Naive thymus-derived CD8-positive, alpha-beta T cell (primary cell): ENCODE measurements around the gene ANO2. TPM values are rescaled to one million over a fixed set of nuclear protein-coding genes. Genes with fewer than 3 reads are reported as not detected.
"Not testable (repeated sequence)": the region's sequence is repeated elsewhere in the genome, so short reads cannot be mapped to it uniquely, and the experiment has no call there.

Experiments used
- ATAC-seq, 2 donors: fragments of 150-1000 bp; cut with Tn5 transposase in 1 of 2; sonication (Bioruptor Pico), chemical (Tn5 transposase) in 1 of 2; 1 replicate in 1 of 2; 2 replicates in 1 of 2; pipeline ENCODE4 v1.10.0; 2021; ENCODE audit warnings: mild to moderate bottlenecking in 2 of 2, moderate library complexity in 2 of 2
- POLR2A ChIA-PET: fragments of 350-600 bp; sonication (Branson Sonifier 250); formaldehyde crosslinking; loops from one replicate; lab custom pipeline; 2021; ENCODE audit warnings: antibody characterized with exemption; lab: Charles Lee
- DNase-seq, 10 donors: peaks; one replicate each; pipeline versions ENCODE4 v3.0.0 to v3.0.0-alpha.2; 2020 to 2022
- H3K27ac Mint-ChIP-seq, 10 donors: one replicate each; pipeline ENCODE4 v1.8.0; 2020 to 2022; ENCODE audit warnings: mild to moderate bottlenecking in 10 of 10, mixed read lengths in 10 of 10, moderate library complexity in 4 of 10, inconsistent platforms in 1 of 10
- H3K27me3 Mint-ChIP-seq, 5 donors: one replicate each; pipeline ENCODE4 v1.8.0; 2021 to 2022; ENCODE audit warnings: mixed read lengths in 5 of 5
- H3K36me3 Mint-ChIP-seq, 3 donors: one replicate each; pipeline ENCODE4 v1.8.0; 2020 to 2022; ENCODE audit warnings: mixed read lengths in 3 of 3, mild to moderate bottlenecking in 2 of 3, inconsistent platforms in 1 of 3
- H3K4me1 Mint-ChIP-seq, 4 donors: one replicate each; pipeline ENCODE4 v1.8.0; 2021 to 2022; ENCODE audit warnings: mixed read lengths in 4 of 4
- H3K4me3 Mint-ChIP-seq, 10 donors: one replicate each; pipeline ENCODE4 v1.8.0; 2020 to 2022; ENCODE audit warnings: mild to moderate bottlenecking in 10 of 10, mixed read lengths in 10 of 10, moderate library complexity in 6 of 10, inconsistent platforms in 1 of 10
- H3K9me3 Mint-ChIP-seq, 9 donors: one replicate each; pipeline ENCODE4 v1.8.0; 2020 to 2022; ENCODE audit warnings: mixed read lengths in 9 of 9, mild to moderate bottlenecking in 3 of 9, inconsistent platforms in 1 of 9, moderate library complexity in 1 of 9
- polyA plus RNA-seq, 3 donors: library from polyadenylated mRNA; unstranded; fragments of 300-500 nt; fragmentation: Illumina TruSeq; gene quantifications; one replicate each; pipeline ENCODE4 v1.2.3, GENCODE V29; 2021
- total RNA-seq, 8 experiments: library from RNA in 2 of 8; stranded (reverse) in 2 of 8; gene quantifications; one replicate each; pipeline ENCODE4 v1.2.3 and lab custom pipeline; 2021 to 2026

ANO2 gene
- total and polyA plus RNA-seq, 5 experiments from 2014 or later, result not detected

DNA sequence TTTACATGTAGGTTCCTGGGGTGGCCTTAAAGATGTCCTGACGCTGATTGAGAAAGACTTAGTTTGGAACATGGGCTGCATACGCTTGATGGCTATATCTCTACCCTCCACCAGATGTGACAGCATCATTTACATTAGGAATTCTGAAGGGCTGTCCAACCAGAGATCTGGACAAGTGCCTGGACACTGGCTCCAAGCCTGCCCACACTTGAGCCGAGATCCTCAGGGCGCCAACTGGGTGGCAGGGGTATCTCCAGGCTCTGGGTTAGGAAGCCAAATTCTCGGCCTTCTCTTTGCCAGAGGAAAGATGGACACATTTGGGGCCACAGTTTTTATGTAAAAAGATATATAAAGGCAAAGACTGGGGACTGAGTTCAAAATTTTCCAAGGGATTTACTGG, 266.9 kb downstream of the ANO2 start:
- POLR2A ChIA-PET, result no interaction called here
- no peak for DNase-seq
- Mint-ChIP-seq H3K27me3 (peaks cover 3 to 36% (median 23%) of the 10 kb centered on the region in 5 donors), H3K9me3 (no peaks in the 10 kb centered on the region), H3K4me3 (no peak overlapping the region), H3K27ac (no peak overlapping the region), H3K4me1 (no peaks in the 10 kb centered on the region), H3K36me3 (no peaks in the 10 kb centered on the region)
- no peak for ATAC-seq

DNA sequence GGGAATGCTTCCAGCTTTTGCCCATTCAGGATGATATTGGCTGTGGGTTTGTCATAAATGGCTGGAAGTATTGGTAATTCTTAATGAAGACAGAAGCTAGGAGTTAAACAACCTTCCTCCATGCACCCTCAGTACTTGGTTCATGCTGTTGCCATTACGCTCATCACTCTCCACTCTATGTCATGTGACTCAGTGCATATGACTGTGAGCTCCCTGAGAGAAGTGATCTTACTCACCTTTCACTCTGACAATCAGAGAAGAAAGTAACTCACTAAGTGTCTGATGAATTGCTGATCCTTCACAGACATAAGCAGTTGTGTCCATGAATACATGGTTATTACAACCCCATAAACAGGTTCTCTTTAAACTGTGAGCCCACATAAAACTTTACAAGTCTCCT, 275.4 kb downstream of the ANO2 start:
- peaks cover 3 to 12% (median 3%) of the 10 kb centered on the region in 5 donors for H3K27me3 Mint-ChIP-seq
- ATAC-seq, H3K9me3 Mint-ChIP-seq, DNase-seq, H3K4me1 Mint-ChIP-seq, H3K4me3 Mint-ChIP-seq, POLR2A ChIA-PET, H3K27ac Mint-ChIP-seq, H3K36me3 Mint-ChIP-seq: not testable (repeated sequence)

DNA sequence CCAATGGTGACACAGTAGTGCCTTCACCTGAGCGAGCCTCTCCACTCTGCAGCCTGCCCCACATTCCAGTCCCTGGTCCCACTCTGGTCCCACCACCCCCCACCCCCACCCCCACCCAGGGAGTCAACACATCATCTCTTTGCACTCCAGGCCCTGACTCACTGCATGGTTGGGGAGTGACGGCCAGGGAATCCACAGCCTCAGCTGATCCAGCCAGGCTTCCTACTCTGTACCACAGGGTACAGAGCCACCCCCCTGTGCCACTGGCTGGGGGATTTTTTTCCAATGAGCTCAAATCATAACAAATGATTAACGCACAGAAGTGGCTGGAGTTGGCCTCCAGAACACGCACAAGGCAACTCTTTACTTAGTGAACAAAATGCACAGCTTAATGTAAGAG, 279.4 kb downstream of the ANO2 start:
- Mint-ChIP-seq H3K4me3 (no peak overlapping the region), H3K36me3 (no peaks in the 10 kb centered on the region), H3K27me3 (peaks cover 0 to 3% (median 1%) of the 10 kb centered on the region in 5 donors), H3K4me1 (no peaks in the 10 kb centered on the region), H3K27ac (no peak overlapping the region), H3K9me3 (peaks cover 0 to 3% (median 0%) of the 10 kb centered on the region in 9 donors)
- DNase-seq (no peak), ATAC-seq (no peak)
- POLR2A ChIA-PET, result no interaction called here

DNA sequence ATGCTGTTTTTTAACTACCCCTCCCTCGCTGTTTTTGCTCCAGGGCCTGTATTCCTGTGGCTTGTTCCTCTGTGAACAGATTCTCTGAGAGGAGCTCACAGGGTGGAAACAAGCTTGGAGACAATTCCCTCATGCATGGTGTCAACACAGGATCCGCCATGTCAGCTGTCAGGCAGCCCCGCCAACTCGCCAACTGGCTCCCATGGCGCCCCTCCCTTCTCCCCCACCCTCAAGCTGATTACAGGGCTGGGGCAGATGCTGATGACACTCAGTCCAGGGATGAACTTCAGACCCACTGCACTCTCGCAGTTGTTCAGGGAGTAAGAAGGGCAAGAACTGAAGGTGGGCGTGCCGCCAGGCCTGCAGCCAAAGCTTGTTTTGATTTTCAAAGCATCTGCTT, 283.2 kb downstream of the ANO2 start:
- Mint-ChIP-seq H3K27ac (no peak overlapping the region), H3K4me1 (no peaks in the 10 kb centered on the region), H3K27me3 (peaks cover 0 to 1% (median 0%) of the 10 kb centered on the region in 5 donors), H3K4me3 (no peak overlapping the region), H3K9me3 (no peaks in the 10 kb centered on the region), H3K36me3 (no peaks in the 10 kb centered on the region)
- ATAC-seq (no peak), DNase-seq (no peak)
- POLR2A ChIA-PET, result no interaction called here

DNA sequence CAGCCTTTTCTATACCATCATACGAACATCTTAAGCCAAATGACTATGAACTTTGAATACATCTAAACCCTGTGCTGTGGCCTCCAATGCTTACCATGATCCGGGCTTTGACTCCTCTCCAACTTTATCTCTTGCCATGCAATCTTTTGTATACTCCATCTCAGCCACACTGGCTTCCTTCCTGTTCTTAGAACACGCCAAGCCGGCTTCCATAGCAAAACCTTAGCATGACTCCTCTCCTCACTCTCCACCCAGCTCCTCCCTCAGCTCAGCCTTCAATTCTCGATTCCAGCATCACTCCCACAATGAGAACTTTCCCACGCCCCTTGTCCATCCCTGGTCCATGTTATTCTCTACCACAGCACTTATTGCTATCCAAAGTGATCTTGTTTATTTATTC, 284.8 kb downstream of the ANO2 start:
- no peaks in the 10 kb centered on the region for H3K27me3 Mint-ChIP-seq
- no peak for ATAC-seq
- no peaks in the 10 kb centered on the region for H3K4me1 Mint-ChIP-seq
- DNase-seq, result no peak
- H3K36me3 Mint-ChIP-seq, result no peaks in the 10 kb centered on the region
- H3K4me3 Mint-ChIP-seq, result no peak overlapping the region
- no peaks in the 10 kb centered on the region for H3K9me3 Mint-ChIP-seq
- no peak overlapping the region for H3K27ac Mint-ChIP-seq
- POLR2A ChIA-PET, result no interaction called here

DNA sequence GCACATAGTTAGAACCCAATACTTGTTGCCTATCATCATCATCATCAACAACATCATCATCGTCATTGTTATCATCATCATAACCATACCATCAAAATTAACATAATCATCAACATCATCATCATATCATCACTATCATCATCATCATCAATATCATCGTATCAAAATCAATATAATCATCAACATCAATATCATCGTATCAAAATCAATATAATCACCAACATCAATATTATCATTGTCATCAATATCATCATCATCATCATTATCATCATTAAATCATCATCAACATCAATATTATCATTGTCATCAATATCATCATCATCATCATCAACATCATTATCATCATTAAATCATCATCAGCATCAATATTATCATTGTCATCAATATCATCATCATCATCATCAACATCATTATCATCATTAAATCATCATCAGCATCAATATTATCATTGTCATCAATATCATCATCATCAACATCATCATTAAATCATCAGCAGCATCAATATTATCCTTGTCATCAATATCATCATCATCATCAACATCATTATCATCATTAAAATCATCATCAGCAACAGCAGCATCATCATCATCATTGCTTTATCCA, 286.6 kb downstream of the ANO2 start:
- H3K4me3 Mint-ChIP-seq, H3K27ac Mint-ChIP-seq, H3K27me3 Mint-ChIP-seq, ATAC-seq, H3K9me3 Mint-ChIP-seq, H3K4me1 Mint-ChIP-seq, H3K36me3 Mint-ChIP-seq, POLR2A ChIA-PET, DNase-seq: not testable (repeated sequence)

DNA sequence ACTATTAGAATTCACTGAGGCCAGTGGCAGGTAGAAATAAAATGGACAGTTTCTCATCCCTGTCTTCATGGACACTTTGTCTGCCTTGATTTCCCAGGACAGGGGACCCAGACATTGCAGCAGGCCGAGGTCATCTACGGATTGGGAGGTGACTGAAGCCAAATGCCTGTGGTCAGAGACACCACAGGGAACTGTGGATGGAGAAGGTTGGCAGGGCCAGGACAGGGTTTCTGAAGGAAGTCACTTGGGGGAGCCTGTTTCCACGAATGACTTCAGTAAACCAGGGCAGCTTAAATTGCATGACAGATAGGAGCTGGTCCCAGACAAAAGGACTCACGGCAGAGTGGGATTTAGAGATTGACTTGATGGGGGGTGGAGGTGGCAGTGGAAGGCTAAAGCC, 288.2 kb downstream of the ANO2 start:
- Mint-ChIP-seq H3K36me3 (no peaks in the 10 kb centered on the region), H3K27ac (no peak overlapping the region), H3K27me3 (peaks cover 0 to 2% (median 0%) of the 10 kb centered on the region in 5 donors), H3K4me3 (no peak overlapping the region), H3K4me1 (no peaks in the 10 kb centered on the region), H3K9me3 (no peaks in the 10 kb centered on the region)
- no peak for ATAC-seq
- no peak for DNase-seq
- POLR2A ChIA-PET, result no interaction called here

DNA sequence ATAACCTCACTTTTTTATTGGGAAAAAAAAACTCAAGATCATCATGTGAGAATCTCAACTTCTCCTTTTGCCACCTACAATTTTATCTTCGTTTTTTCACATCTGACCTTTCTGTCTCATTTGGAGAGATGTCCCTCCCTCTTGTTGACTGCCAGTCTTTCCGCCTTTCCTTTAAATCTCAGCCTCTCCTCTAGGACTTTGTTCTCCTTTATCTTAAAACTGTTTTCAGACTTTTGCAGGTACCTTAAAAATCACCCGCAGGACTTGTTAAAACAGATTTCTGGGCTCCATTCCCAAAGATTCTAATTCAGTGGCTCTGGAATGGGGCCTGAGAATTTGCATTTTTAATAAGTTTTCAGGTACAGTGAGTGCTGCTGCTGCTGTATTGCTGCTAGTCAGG, 289.9 kb downstream of the ANO2 start:
- H3K4me1 Mint-ChIP-seq, result no peaks in the 10 kb centered on the region
- peaks cover 0 to 2% (median 0%) of the 10 kb centered on the region in 9 donors for H3K9me3 Mint-ChIP-seq
- no peak overlapping the region for H3K4me3 Mint-ChIP-seq
- H3K36me3 Mint-ChIP-seq, result no peaks in the 10 kb centered on the region
- POLR2A ChIA-PET, result no interaction called here
- H3K27ac Mint-ChIP-seq, result no peak overlapping the region
- ATAC-seq, result no peak
- H3K27me3 Mint-ChIP-seq, result peaks cover 0 to 5% (median 2%) of the 10 kb centered on the region in 5 donors
- DNase-seq, result no peak

DNA sequence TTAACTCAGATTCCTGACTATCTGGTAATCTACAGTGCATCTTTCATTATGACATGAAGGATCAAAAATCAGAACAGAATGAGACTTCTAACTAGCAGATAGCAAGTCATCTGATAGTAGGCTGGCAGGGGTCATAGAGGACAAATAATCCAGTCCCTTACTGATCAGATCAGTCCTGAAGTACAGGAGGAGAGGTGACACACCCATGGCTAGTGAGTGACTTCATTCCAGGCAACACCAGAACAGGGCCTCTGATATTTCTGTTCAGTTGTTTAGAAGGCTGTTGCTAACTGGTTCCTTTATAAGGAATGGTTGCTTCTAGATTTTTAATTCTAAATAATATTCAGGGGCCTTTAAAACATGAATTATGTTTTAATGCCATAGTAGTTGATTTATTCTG, 291.0 kb downstream of the ANO2 start:
- POLR2A ChIA-PET, result no interaction called here
- no peak overlapping the region for H3K4me3 Mint-ChIP-seq
- no peak for DNase-seq
- H3K36me3 Mint-ChIP-seq, result no peaks in the 10 kb centered on the region
- ATAC-seq, result no peak
- H3K27me3 Mint-ChIP-seq, result peaks cover 2 to 6% (median 6%) of the 10 kb centered on the region in 5 donors
- no peak overlapping the region for H3K27ac Mint-ChIP-seq
- peaks cover 0 to 2% (median 0%) of the 10 kb centered on the region in 9 donors for H3K9me3 Mint-ChIP-seq
- H3K4me1 Mint-ChIP-seq, result no peaks in the 10 kb centered on the region

DNA sequence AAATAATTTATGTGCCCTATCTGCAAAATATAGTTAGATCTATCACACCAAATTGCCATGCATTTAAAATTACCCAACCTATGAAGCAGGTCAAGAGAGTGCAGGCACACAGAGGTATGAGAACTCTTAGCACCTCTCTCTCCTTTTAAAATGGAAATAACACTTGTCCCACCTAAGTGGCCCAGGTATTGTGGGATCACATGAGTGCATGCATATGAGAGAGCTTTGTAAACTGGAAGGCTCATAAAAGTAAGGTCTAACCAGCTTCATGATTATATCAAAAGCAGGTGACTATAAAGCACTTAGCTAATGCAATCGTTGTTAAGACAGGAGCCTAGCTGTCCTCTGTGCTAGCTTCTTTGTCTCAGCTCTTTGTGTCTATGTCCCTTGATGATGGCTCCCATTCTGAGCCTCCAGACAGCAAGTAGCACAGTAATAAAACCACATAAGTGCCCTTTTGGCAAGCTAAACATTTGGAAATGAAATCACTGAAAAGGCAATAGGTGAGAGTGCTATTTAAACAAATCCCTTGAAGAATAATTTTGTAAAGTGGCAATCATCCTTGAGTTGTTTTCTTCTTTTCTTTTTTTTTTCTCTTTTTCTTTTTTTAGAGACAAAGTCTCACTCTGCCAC, 294.1 kb downstream of the ANO2 start:
- Mint-ChIP-seq H3K27ac (no peak overlapping the region), H3K4me3 (no peak overlapping the region), H3K9me3 (peaks cover 0 to 2% (median 0%) of the 10 kb centered on the region in 9 donors), H3K4me1 (no peaks in the 10 kb centered on the region), H3K36me3 (no peaks in the 10 kb centered on the region), H3K27me3 (peaks cover 9 to 21% (median 14%) of the 10 kb centered on the region in 5 donors)
- POLR2A ChIA-PET, result no interaction called here
- no peak for DNase-seq
- ATAC-seq, result no peak

DNA sequence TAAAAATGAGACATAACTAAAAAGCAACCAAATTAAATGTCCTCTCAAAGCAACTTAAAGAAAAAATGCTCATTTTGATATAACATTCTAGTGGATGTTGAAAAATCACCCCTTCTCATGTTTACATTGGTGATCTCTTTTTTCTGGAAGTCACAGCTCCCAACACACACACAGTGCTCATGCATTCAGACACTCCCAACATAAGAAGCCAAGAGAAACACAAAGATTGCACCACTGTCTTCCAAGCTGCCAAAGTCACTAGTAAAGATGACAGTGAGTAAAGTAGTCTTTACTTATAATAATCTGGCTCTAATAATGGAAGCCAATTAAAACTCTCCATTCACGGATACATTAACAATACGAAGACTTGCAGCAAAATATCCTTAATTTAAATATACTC, 294.8 kb downstream of the ANO2 start:
- ATAC-seq (no peak), DNase-seq (no peak)
- Mint-ChIP-seq H3K4me1 (no peaks in the 10 kb centered on the region), H3K27me3 (peaks cover 9 to 21% (median 14%) of the 10 kb centered on the region in 5 donors), H3K27ac (no peak overlapping the region), H3K9me3 (peaks cover 0 to 2% (median 0%) of the 10 kb centered on the region in 9 donors), H3K36me3 (no peaks in the 10 kb centered on the region), H3K4me3 (no peak overlapping the region)
- POLR2A ChIA-PET, result no interaction called here

DNA sequence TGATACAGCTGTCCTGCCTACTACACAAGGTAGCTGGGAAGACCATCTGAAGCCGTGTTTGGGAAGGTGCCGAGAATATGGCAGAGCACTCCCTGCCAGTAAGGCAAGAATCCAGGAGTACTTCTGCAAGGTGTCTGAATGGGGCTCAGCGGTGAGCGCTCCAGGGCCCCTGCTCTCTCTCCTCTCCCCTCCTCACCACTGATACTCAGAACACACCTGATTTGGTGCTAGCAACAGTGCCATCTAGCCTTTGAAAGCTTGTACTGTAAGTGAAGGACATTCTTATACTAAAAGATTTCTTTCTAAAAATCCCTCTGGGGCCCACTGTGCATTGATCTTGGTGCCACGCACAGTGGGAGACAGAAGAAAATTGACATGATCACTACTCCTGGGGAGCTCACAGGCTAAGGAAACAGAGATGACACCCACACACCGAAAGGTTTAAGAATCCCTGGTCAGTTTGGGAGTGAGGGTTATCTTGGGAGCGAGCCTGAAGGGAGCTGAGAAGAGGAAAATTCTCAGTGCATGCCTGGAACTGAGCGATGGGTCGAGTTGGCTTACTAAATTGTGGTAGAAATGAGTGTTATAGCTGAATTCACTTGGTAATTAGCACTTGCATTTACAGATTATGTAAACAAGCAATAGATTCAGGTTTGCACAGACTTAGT, 296.2 kb downstream of the ANO2 start:
- Mint-ChIP-seq H3K9me3 (peaks cover 0 to 2% (median 0%) of the 10 kb centered on the region in 9 donors), H3K4me1 (no peaks in the 10 kb centered on the region), H3K4me3 (no peak overlapping the region), H3K27ac (no peak overlapping the region), H3K36me3 (no peaks in the 10 kb centered on the region), H3K27me3 (peaks cover 9 to 22% (median 17%) of the 10 kb centered on the region in 5 donors)
- DNase-seq (no peak), ATAC-seq (no peak)
- POLR2A ChIA-PET, result no interaction called here

DNA sequence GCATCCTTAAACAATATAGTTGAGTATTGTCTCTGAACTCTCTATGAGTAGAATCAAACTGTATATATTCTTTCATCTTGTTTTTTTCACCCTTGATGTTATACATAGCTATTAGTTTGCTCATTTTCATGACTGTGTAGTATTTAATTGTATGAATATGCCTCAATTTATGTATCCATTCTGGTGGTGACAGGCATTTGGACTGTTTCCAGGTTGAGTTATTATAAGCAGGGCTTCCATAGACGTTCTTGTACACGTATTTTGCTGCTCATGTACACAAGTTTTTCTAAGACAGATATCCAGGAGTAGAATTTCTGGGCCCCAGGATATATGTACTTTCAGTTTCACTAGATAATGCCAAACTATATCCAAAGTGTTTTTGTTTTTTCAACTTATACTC, 301.8 kb downstream of the ANO2 start:
- H3K27ac Mint-ChIP-seq, result no peak overlapping the region
- no peak for DNase-seq
- no peaks in the 10 kb centered on the region for H3K36me3 Mint-ChIP-seq
- no peak overlapping the region for H3K4me3 Mint-ChIP-seq
- ATAC-seq, result no peak
- POLR2A ChIA-PET, result no interaction called here
- peaks cover 0 to 7% (median 0%) of the 10 kb centered on the region in 9 donors for H3K9me3 Mint-ChIP-seq
- peaks cover 8 to 22% (median 16%) of the 10 kb centered on the region in 5 donors for H3K27me3 Mint-ChIP-seq
- no peaks in the 10 kb centered on the region for H3K4me1 Mint-ChIP-seq
